B cell (primary cell): ENCODE data around the gene RAB3D. TPM values are rescaled to one million over a fixed set of nuclear protein-coding genes. Genes with fewer than 3 reads are reported as not detected.
A peak's percentile ranks its signal among the peaks of the same experiment; 100 is the strongest.

ENCODE experiments used
- ATAC-seq: fragments of 200-7000 bp; cut with Tn5 transposase; one replicate; pipeline ENCODE4 v1.10.0; 2021; ENCODE audit warnings: low read depth, mild to moderate bottlenecking, moderate number of reproducible peaks, moderate library complexity
- CTCF ChIA-PET: fragments of 350-600 bp; sonication (Branson Sonifier 250); formaldehyde crosslinking; loops from one replicate; lab custom pipeline; 2021; ENCODE audit warnings: antibody characterized with exemption, inconsistent platforms; lab: Charles Lee
- POLR2A ChIA-PET: fragments of 350-600 bp; sonication (Branson Sonifier 250); formaldehyde crosslinking; loops from one replicate; lab custom pipeline; 2021; ENCODE audit warnings: antibody characterized with exemption; lab: Charles Lee
- DNase-seq: peaks from one replicate; pipeline ENCODE4 v3.0.0; 2013
- H2AFZ ChIP-seq: 2 replicates; pipeline ENCODE4 v1.6.1; 2012; ENCODE audit warnings: mild to moderate bottlenecking, low read depth, low read length; ENCODE audit not compliant: insufficient read depth, poor library complexity, severe bottlenecking
- H3K27ac ChIP-seq, 2 donors: 1 replicate in 1 of 2; 2 replicates in 1 of 2; pipeline ENCODE4 v1.5.1; 2012 to 2013; ENCODE audit warnings: low read length in 2 of 2, mild to moderate bottlenecking in 2 of 2, moderate library complexity in 1 of 2
- H3K27me3 ChIP-seq, 4 experiments: fragments of 200-600 bp in 1 of 4; sonication (generic) in 1 of 4; replicated peaks in 1 of 4; 1 replicate in 2 of 4; 2 replicates in 2 of 4; pipeline versions ENCODE4 v1.6.1 to v1.7.0; 2013 to 2016; ENCODE audit warnings: low read length in 3 of 4, mild to moderate bottlenecking in 2 of 4, mixed read lengths in 1 of 4, moderate library complexity in 1 of 4; ENCODE audit not compliant: insufficient read depth in 4 of 4, control insufficient read depth in 3 of 4; ENCODE audit errors: control extremely low read depth in 1 of 4
- H3K36me3 ChIP-seq, 2 experiments: replicated peaks in 1 of 2; 1 replicate in 1 of 2; 2 replicates in 1 of 2; pipeline versions ENCODE4 v1.6.1 to v1.7.1; 2013; ENCODE audit warnings: low read length in 1 of 2; ENCODE audit not compliant: insufficient read depth in 2 of 2, control insufficient read depth in 1 of 2; ENCODE audit errors: control extremely low read depth in 1 of 2, extremely low read depth in 1 of 2
- H3K4me1 ChIP-seq, 2 donors: fragments of 200-600 bp in 1 of 2; sonication (generic) in 1 of 2; 1 replicate in 1 of 2; 2 replicates in 1 of 2; pipeline versions ENCODE4 v1.5.1 to v1.6.1; 2013 to 2017; ENCODE audit warnings: low read length in 2 of 2; ENCODE audit not compliant: control insufficient read depth in 2 of 2, insufficient read depth in 2 of 2
- H3K4me2 ChIP-seq: replicated peaks from 2 replicates; pipeline ENCODE3; 2012; ENCODE audit warnings: mild to moderate bottlenecking, low read depth, low read length; ENCODE audit not compliant: poor library complexity, severe bottlenecking
- H3K4me3 ChIP-seq, 5 experiments: fragments of 200-600 bp in 1 of 5; sonication (generic) in 1 of 5; 1 replicate in 3 of 5; 2 replicates in 2 of 5; pipeline versions ENCODE4 v1.5.1 to v1.7.0; 2011 to 2016; ENCODE audit warnings: low read length in 4 of 5, mild to moderate bottlenecking in 4 of 5, low read depth in 2 of 5, control low read depth in 1 of 5, moderate library complexity in 1 of 5; ENCODE audit not compliant: insufficient read depth in 1 of 5; ENCODE audit errors: control extremely low read depth in 1 of 5, extremely low read depth in 1 of 5
- H3K79me2 ChIP-seq: fragments of 200-600 bp; sonication (generic); one replicate; pipeline ENCODE4 v1.6.0; 2016; ENCODE audit warnings: low read length; ENCODE audit not compliant: control insufficient read depth, insufficient read depth
- H3K9ac ChIP-seq: fragments of 200-600 bp; sonication (generic); 2 replicates; pipeline ENCODE4 v1.6.1; 2017; ENCODE audit warnings: mild to moderate bottlenecking, low read length, moderate library complexity
- H3K9me3 ChIP-seq, 3 donors: one replicate each; pipeline versions ENCODE4 v1.6.1 to v1.7.1; 2013; ENCODE audit warnings: low read length in 2 of 3; ENCODE audit not compliant: control insufficient read depth in 2 of 3, insufficient read depth in 1 of 3; ENCODE audit errors: control extremely low read depth in 1 of 3
- H4K20me1 ChIP-seq: 2 replicates; pipeline ENCODE4 v1.6.0; 2012; ENCODE audit warnings: mild to moderate bottlenecking, low read length; ENCODE audit not compliant: insufficient read depth, control insufficient read depth, poor library complexity, severe bottlenecking
- H3K27ac Mint-ChIP-seq: one replicate; pipeline ENCODE4 v1.8.0; 2021; ENCODE audit warnings: mixed read lengths
- H3K27me3 Mint-ChIP-seq: one replicate; pipeline ENCODE4 v1.8.0; 2021; ENCODE audit warnings: mixed read lengths
- H3K4me1 Mint-ChIP-seq: one replicate; pipeline ENCODE4 v1.8.0; 2021; ENCODE audit warnings: mixed read lengths
- H3K4me3 Mint-ChIP-seq: one replicate; pipeline ENCODE4 v1.8.0; 2021; ENCODE audit warnings: mixed read lengths
- H3K9me3 Mint-ChIP-seq: one replicate; pipeline ENCODE4 v1.8.0; 2022; ENCODE audit warnings: mixed read lengths; ENCODE audit not compliant: insufficient read depth
- CTCF ChIP-seq: fragments of 200-600 bp; IDR thresholded peaks from one replicate; pipeline ENCODE4 v1.8.0; 2022; ENCODE audit warnings: antibody characterized with exemption, mild to moderate bottlenecking
- EZH2 ChIP-seq: IDR thresholded peaks from 2 replicates; pipeline ENCODE4 v1.6.1; 2012; ENCODE audit warnings: borderline replicate concordance, low read depth, mild to moderate bottlenecking, moderate library complexity, low read length; ENCODE audit not compliant: insufficient read depth, poor library complexity, severe bottlenecking
- WGBS: methylation state at CpG from one replicate; pipeline ENCODE4 v1.1.5; 2013; ENCODE audit warnings: missing lambda C conversion rate; ENCODE audit not compliant: insufficient coverage; 5-methylcytosine and 5-hydroxymethylcytosine counted together
- intact Hi-C: fragments of 100-400 bp; cut with micrococcal nuclease; formaldehyde crosslinking; loops from one replicate; pipeline ENCODE4 v1.10.0; 2022
- polyA plus RNA-seq: library from polyadenylated mRNA; depleted of rRNA; stranded (reverse); fragments of >200 nt; gene quantifications from 2 replicates; pipeline ENCODE4 v1.2.3, GENCODE V29; 2012
- total RNA-seq, 2 donors: library from RNA; stranded (reverse); fragments of 120-200 nt in 1 of 2; gene quantifications; 1 replicate in 1 of 2; 2 replicates in 1 of 2; pipeline versions ENCODE4 v1.2.3 to v1.2.4, GENCODE V29; 2013 to 2022

The RAB3D gene
- total and polyA plus RNA-seq, 2 donors (not counting 1 experiment from before 2014, with no cell fraction given), result 5.3 to 8.9 TPM

GRCh38 chr19:11373885-11374432 is 34.5 kb upstream of the RAB3D start:
- H3K4me3 Mint-ChIP-seq, result no peak overlapping the region
- H3K27ac Mint-ChIP-seq, result no peak overlapping the region
- Histone ChIP-seq H2AFZ (peak overlapping the region; percentile 84), H4K20me1 (no peaks in the 10 kb centered on the region), H3K9ac (peak overlapping the region; percentile 82), H3K4me1 (peaks cover 27 to 32% of the 10 kb centered on the region in 2 donors), H3K27ac (peak overlapping the region; percentile 88 to 93), H3K4me2 (peak overlapping the region; percentile 96), H3K9me3 (no peaks in the 10 kb centered on the region), H3K4me3 (peak overlapping the region; percentile 64 to 83 (median 74)), H3K79me2 (peaks cover 16% of the 10 kb centered on the region), H3K36me3 (peaks cover 0 to 5% of the 10 kb centered on the region in 2 experiments), H3K27me3 (no peaks in the 10 kb centered on the region)
- intact Hi-C loops, result loop anchor here (1.0 to 10.0 kb wide), 5 partner anchors 28 to 1559 kb away; partner anchors contain the start of genes CCDC159, FBXL12, ODAD3 and PRKCSH
- ChIA-PET POLR2A (interaction anchor here (0.6 to 2.5 kb wide), 8 partner anchors 16 to 109 kb away, joined by 3 to 23 read pairs (median 5); partner anchors contain the start of genes CCDC159, ODAD3, PRKCSH and RAB3D), CTCF (interaction anchor here (0.6 to 4.6 kb wide), 9 partner anchors 9 to 111 kb away, joined by 3 to 37 read pairs (median 5); partner anchors contain the start of genes EPOR, ODAD3 and PRKCSH)
- peaks cover 14% of the 10 kb centered on the region for H3K4me1 Mint-ChIP-seq
- H3K9me3 Mint-ChIP-seq, result no peaks in the 10 kb centered on the region
- no peak for ATAC-seq
- WGBS, result 4% methylated on average over 4 of the region's 11 CpGs
- no peak for TF ChIP-seq CTCF
- no peak for TF ChIP-seq EZH2
- no peaks in the 10 kb centered on the region for H3K27me3 Mint-ChIP-seq
- no peak for DNase-seq
